ENCODE results near the gene NXNL1.
"Not testable (repeated sequence)": the region's sequence is repeated elsewhere in the genome, so short reads cannot be mapped to it uniquely, and the experiment has no call there.

The NXNL1 gene

DNA sequence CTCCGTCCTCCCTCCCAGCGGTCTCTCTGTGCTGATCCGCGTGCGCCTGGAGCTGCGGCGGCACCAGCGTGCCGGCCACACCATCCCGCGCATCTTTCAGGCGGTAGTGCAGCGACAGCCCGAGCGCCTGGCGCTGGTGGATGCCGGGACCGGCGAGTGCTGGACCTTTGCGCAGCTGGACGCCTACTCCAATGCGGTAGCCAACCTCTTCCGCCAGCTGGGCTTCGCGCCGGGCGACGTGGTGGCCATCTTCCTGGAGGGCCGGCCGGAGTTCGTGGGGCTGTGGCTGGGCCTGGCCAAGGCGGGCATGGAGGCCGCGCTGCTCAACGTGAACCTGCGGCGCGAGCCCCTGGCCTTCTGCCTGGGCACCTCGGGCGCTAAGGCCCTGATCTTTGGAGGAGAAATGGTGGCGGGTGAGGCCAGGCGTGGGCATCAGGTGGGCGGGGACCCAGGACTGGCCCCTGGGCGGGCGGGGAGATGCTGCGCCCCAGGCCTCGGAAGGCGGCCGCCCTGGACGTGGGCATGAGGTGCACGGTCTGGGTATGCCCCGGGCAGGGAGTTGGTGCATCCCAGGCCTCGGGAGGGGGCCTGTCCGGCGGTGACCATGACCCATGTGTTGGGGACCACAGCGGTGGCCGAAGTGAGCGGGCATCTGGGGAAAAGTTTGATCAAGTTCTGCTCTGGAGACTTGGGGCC, 26.0 kb upstream of the NXNL1 start:
- no peak for ATAC-seq

DNA sequence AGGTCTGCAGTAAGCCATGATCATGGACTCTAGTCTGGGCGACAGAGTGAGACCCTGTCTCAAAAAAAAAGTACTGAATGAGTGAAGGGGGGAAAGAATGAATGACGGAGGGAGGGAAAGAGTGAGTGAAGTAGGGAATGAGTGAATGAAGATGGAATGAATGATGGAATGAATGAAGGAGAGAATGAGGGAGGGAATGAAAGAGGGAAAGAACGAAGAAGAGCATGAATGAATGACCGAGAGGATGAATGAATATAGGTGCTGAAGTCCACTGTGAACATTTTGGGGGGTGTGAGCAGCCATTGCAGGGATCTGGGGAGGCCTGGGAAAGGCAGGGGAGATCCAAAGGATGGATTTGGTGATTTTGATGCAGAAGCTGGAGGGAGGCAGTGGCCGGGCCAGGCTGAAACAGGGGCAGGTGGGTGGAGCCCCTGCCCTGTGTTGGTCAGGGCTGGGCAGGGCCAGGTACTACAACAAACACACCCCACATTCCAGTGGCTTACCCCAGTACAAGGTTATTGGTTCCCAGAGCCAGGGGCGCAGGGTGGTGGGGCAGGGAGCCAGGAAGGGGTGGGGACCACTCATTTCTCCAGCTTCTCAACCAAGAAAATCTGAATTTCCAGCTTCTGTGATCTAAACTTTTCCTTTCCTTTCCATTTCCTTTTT, 23.9 kb upstream of the NXNL1 start:
- no peak for ATAC-seq

DNA sequence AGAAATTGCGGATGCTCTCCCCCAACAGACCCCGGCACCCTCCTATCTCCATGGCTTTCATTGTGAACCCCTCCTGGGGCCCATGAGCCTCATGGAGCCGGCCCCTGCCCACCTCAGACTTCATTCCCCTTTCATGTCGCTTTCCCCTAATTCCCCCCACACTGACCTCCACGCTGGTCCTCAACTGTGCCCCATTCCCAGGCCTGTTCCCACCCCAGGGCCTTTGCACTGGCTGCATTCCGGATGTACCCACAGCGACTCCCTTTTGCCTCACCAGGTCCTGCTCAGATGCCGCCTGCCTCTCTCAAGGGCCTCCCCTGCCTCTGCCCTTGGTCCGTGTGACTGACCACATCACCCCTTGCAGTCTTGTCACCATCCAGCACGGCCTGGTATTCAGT, 22.9 kb upstream of the NXNL1 start:
- no peak for ATAC-seq

DNA sequence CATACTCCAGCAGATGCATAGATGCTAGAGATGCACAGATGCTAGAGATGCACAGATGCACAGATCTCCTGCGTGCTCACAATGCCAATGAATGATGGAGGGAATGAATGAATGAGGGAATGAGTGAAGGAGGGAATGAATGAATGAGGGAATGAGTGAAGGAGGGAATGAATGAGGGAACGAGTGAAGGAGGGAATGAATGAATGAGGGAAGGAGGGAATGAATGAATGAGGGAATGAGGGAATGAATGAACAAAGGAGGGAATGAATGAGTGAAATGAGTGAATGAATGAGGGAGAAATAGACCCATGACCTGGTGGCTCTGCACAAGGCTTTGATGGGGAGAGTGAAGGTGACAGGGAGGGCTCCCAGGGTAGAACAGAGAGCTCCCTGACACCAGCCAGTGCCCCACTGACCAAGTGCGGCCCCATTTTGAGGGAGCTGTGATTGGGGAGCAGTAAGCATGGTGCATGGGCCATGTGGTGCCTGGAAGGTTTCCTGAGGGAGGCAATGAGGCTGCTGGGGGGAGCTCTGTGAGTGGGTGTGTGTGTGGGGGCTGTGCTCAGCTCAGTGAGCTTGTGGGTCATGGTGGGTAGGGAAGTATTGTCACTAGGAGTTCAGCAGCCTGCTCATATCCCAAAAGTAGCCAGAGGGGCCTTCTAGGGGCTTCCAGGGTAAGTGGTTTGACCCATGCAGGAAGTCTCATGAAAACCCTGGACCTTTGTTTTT, 22.3 kb upstream of the NXNL1 start:
- no peak for ATAC-seq

DNA sequence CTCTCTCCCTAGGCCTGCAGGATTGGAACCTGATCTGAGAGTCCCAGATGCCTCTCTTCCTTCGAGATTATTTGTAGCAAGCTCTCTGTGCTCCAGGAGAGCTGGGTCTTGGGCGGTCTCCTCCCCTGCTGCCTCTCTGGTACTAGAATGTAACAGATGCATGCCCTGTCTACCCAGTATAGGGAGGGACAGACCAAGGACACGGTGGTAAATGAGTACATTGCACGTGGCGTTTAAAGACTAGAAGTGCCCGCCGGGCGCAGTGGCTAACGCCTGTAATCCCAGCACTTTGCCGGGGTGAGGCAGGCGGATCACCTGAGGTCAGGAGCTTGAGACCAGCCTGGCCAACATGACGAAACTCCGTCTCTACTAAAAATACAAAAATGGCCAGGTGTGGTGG, 21.3 kb upstream of the NXNL1 start:
- ATAC-seq = no peak

DNA sequence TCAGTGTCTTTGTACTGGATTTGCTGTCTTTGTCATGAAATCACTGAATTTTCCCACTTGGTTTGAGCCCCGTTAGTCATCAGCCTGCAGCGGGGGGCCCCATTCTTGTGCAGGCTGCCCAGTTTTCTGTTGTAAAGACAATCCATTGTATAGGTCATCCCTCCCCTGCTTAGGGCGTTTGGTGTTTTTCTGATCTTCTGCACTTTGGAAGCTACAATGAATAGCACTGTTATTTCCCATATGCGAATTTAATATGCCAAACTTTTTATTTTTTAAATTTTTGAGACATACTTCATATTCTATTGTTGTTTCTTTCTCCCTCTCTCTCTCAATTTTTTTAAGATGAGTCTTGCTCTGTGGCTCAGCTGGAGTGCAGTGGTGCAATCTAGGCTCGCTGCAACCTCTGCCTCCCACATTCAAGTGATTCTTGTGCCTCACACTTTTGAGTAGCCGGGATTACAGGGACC, 18.6 kb upstream of the NXNL1 start:
- ATAC-seq = no peak

DNA sequence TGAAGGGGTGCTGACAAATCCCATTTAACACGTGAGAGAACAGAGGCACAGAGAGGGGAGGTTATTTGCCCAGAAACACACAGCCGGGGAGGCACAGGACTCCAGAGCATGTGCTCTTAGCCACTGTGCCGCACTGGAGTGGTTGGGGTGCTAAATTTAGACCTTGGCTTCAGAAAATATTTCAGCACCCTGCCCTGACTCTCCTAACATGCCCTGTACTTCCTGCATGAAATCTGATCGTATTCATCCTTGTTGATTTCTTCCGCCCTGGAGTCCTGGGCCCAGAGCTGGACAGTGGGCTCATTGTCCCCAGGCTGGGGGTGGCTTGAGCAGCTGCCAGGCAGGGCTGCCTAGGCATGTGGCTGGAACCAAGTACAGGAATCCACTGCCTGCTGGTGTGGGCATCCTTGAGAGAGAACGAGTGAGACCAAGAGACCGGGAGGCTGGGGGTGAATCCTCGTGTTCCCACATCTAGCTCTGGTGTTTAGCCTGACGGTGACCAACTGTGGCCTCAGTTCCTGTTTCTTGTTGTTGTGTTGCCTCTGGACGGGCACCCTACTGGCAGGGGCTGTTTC, 14.9 kb upstream of the NXNL1 start:
- ATAC-seq = no peak

DNA sequence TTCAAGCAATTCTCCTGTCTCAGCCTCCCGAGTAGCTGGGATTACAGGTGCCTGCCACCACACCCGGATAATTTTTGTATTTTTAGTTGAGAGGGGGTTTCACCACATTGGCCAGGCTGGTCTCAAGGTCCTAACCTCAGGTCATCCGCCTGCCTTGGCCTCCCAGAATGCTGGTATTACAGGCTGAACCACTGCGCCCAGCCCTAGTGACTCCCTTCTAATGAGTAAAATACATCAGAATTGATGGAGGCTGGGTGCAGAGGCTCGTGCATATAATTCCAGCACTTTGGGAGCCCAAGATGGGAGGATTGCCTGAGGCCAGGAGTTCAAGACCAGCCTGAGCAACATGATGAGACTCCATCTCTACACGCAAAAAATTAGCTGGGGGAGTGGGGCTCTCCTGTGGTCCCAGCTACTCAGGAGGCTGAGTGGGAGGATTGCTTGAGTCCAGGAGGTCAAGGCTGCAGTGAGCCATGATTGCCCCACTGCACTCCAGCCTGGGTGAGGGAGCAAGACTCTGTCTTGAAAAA, 14.3 kb upstream of the NXNL1 start:
- ATAC-seq = not testable (repeated sequence)

DNA sequence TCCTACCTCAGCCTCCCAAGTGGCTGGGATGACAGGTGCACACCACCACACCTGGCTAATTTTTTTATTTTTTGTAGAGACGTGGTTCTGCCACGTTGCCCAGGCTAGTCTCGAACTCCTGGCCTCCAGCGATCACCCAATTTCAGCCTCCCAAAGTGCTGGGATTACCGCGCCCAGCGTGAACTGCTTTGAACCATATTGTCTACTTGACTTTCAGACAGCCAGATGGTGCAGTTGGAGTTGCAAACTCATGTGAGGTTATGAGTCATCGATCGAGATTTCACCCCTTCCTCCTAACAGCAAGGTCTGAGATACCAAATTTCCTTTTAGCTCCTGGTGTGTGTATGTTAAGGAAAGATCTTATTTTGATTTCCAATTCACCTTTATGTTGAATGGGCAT, 12.3 kb upstream of the NXNL1 start:
- no peak for ATAC-seq

DNA sequence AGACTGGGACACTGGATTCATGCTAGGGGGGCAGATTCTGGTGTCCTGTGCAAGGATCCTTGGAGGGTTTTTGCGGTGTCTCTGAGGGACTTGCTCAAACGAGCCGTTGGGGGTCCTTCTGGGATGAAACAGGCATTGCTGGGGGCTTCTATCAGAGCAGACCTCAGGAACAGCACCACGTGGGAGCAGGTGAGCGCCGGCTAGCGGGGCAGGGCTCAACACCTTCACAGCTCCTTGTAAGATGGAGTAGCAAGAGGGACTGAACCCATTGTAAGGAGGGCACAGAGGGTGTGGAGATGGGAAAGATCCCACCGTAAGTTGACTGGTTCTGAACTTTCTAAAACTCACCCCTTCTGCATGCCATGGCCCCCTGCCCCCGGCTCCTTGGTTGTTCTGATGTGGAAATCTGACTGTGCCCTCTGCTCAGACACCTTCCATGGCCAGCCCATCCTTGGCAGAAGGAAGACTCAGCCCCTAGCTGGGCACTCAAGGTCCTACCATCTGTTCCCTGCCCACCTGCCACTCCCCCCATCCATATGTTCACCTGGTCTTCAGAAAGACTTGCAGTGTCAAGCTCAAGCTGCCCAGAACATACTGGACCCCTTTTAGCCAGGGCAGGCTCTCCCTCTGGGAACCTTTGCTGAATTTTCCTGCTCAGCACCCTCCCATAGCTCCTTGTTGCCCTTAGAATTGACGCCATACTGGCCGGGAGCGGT, 10.8 kb upstream of the NXNL1 start:
- no peak for ATAC-seq

DNA sequence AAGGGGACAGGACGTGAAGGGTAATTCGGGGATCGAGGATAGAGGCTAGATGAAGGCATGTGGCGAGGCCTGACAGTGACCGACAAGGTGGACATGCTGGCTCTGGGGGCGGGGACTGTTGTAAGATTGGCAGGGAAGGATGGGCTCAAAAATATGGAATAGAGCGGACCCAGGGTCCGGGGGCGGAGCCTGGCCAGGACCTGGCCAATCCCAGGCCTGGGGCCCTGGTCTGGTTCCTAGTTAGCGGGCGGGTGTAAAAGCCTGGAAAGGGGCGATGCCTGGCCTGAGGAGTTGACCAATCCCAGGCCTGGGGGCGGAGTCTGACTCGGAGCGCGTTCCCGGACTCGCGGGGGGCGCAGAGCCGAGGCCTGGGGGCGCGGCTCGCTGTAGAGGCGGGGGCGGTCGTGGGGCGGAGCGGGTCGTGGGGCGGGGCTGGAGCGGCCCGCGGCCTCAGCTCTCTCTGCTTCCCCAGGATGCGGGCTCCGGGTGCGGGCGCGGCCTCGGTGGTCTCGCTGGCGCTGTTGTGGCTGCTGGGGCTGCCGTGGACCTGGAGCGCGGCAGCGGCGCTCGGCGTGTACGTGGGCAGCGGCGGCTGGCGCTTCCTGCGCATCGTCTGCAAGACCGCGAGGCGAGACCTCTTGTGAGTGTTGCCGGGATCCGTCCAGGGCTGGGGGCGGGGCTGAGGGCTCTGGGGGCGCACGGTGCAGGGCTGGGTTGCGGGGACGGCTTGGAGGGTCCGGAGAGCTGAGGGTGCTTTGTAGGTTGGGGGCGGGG, 9.5 kb upstream of the NXNL1 start, which contains the start of gene SLC27A1:
Gene SLC27A1 (plus strand): TSS at position 457 of the 774 bp plus-strand sequence. CDS start 17 bp downstream, at position 474.
- ATAC-seq = peak; percentile 84 to 86

DNA sequence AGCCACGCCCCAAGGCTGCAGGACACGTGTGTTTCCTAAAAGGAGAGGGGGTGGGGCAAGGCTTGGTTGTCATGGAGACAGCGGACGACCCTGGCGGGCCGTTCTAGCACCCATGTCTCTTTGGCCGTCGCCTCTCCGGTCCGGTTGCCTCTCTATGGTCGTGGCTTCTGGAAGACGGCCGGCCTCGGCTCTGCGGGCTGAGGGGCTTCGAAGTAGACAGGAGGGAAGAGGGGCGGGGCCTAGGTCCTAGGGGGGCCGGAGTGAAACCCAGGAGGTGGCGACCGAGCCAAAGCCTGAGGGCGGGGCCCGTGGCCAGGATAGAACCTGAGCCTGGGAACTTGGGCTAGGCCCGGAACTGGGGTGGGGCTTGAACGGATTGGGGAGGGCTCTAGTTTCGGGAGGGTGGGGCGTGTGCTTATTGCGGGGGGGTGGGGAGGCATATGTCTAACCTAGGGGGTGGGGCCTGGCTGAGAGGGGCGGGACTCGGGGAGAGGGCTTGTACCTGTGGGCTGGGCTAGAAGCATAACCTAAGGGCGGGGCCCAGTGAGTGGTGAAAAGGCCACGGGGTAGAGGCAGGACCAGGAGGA, 8.8 kb upstream of the NXNL1 start:
- ATAC-seq = peak; percentile 82 to 84

DNA sequence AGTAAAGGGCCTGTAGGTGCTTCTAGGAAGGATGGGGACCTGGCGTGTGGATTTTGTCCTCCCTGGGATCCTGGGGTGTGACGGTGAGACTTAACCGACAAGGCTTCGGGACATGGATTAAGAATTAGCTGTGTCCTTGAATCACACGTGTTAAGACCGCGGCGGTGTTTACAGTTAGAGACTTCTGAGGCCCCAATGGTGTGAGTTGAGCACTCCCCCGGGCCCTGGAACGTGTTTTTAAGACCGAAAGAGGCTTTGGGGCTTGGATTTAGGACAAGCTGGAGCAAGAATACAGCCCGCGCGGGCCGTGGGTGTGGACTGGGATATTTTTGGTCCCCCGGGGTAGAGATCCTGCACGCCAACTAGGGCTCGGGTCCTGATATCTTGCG, 8.4 kb upstream of the NXNL1 start:
- ATAC-seq = no peak

DNA sequence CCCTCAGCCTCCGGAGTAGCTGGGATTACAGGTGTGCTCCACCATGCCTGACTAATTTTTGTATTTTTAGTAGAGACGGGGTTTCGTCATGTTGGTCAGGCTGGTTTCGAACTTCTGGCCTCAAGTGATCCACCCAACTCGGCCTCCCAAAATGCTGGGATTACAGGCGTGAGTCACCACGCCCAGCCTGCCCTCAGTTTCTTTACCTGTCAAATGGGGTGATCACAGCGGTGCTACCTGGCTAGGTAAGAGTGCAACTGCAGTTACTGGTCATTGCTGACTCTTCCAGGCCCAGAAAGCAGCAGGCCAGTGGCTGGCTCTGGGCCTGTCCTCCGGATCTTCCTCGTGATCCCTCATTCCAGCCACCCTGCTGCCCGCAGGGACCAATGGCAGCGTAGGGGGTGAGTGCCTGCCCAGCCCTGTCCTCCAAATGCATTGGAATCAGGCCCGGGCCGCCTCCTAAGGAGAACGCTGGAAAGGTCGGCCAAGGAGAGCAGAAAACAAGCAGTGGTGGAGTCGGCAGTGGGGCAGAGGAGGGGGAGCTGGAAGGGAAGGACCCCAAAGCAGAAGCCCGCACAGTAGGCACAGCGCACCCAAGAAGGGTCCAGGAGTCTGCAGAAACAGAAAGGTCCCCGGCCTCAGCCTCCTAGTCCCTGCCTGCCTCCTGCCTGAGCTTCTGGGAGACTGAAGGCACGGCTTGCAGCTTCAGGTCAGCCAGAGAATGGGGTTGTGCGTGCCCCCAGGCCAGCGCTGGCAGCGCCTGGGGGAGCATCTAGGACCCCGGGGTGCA, 7.8 kb upstream of the NXNL1 start:
- ATAC-seq = no peak

DNA sequence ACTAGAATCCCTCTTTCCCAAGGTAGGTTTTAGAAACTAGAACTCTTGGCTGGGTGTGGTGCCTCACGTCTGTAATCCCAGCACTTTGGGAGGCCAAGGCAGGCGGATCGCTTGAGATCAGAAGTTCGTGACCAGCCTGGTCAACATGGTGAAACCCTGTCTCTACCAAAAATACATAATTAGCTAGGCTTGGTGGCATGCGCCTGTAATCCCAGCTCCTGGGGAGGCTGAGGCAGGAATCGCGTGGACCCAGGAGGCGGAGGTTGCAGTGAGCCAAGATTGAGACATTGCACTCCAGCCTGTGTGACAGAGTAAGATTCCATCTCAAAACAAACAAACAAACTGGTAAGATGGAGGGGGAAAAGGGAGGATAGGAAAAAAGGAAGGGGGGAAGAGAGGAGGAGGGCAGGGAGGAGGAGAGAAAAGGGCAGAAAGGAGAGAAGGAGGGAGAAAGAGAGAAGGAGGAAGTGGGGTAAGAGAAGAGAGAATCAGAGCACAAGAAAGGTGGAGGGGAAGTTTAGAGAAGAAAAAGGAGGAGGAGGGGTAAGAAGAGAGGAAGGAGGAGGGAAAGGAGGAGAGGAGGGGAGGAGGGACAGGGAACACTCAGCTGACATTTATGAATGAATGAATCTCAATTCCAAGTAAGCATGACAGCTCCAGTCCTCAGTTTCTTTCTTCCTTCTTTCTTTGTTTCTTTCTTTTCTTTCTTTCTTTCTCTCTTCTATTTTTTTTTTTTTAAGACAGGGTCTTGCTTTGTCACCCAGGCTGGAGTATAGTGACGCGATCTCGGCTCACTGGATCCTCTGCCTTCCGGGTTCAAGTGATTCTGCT, 7.0 kb upstream of the NXNL1 start:
- no peak for ATAC-seq

DNA sequence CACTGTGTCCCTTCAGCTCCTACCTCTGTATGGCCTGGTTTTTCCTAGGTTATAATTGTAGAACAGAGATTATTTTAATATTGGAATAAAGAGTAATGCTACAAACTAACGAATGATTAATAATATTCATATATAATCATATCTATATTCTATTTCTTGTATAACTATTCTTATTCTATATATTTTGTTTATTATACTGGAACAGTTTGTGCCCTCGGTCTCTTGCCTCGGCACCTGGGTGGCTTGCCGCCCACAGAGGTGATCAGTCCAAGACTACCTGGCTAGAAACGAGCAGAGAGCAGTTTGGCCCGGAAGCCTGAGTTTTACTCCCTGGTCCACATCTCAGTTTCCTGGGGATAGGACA, 5.7 kb upstream of the NXNL1 start:
- ATAC-seq = no peak

DNA sequence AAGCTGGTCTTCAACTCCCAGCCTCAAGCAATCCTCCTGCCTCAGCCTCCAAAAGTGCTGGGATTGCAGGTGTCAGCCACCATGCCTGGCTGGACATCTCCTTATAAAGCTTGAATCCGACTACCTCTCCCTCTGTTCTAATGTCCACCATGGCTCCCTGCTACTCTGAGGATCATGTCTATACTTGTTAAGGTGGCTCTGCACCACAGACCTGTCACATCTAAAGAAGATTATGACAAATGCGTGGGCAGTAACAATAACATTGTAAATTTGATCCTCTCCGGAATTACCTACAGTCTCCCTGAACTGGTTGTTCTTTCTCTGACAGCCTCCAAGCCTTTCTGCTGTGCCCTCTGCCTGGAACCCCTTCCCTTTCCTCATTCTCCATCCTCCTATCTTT, 1.8 kb downstream of the NXNL1 start:
- no peak for ATAC-seq

DNA sequence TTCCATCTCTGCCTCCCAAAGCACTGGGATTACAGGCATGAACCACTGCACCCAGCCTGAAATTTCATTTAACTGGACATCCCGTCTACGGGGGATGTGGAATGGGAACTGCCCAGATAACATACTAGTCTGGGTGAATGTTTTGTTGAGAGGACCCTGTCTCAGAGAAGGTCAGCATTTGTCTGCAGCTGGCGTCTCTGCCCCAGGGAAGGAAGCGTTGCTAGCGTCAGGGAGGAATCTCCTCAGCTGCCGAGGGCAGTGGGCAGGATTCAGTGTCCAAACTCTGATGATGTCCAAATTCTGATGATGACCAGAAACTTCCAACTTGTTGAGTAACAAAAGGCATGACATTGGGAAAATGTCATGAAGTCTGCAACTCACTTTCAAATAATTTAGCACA, 3.1 kb downstream of the NXNL1 start:
- no peak for ATAC-seq

DNA sequence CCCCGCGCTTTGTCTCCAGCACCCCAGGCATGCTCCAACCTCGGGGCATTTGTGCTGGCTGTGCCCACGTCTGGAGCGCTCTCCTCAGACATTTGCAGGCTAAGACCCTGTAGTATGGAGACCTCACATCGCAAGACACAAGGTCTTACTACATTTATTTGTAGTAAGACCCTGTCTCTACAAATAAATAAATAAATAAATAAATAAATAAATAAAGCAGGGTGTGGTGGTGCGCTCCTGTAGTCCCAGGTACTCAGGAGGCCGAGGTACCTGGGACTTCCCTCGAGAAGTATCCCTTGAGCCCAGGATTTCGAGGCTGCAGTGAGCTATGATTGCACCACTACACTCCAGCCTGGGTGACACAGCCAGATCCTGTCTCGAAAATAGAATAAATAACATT, 4.6 kb downstream of the NXNL1 start:
- no peak for ATAC-seq
